NCI-H748 (cell line): Measurements from ENCODE around the gene TTLL8.

Experiments
- DNase-seq: peaks from one replicate; lab custom pipeline; 2025; ENCODE audit not compliant: unreplicated experiment; lab: John Stamatoyannopoulos, UW

TTLL8 gene

GRCh38 chr22:49970528-49971231 is 87.4 kb downstream of the TTLL8 start:
- peak; percentile 64 for DNase-seq

GRCh38 chr22:49969751-49970527 is 88.2 kb downstream of the TTLL8 start:
- no peak for DNase-seq

- no peak for DNase-seq
Observed at GRCh38 chr22:49968831-49969661, 89.1 kb downstream of the TTLL8 start.
